Ishikawa (cell line): ENCODE data around the gene SGSM1.
"Not testable (repeated sequence)": the region's sequence is repeated elsewhere in the genome, so short reads cannot be mapped to it uniquely, and the experiment has no call there.

Experiments used
- MAX ChIP-seq: IDR thresholded peaks from 2 replicates; pipeline ENCODE4 v1.6.1; 2012
- RAD21 ChIP-seq: IDR thresholded peaks from 2 replicates; pipeline ENCODE4 v1.6.1; 2012; ENCODE audit warnings: low read depth
- REST ChIP-seq: IDR thresholded peaks from 2 replicates; pipeline ENCODE4 v1.6.1; 2012; ENCODE audit warnings: low read depth, mild to moderate bottlenecking
- TCF12 ChIP-seq: IDR thresholded peaks from 2 replicates; pipeline ENCODE4 v1.6.1; 2012; ENCODE audit warnings: low read depth

- not testable (repeated sequence) for TF ChIP-seq MAX, TCF12, REST
- TF ChIP-seq RAD21 = peak; percentile 28
These were observed 31.5 kb downstream of the SGSM1 start for GRCh38 chr22:24837517-24837916.
